GM13976 (cell line): ENCODE data around the gene ITIH4.

Experiments
- DNase-seq: peaks from one replicate; pipeline ENCODE4 v3.0.0; 2012; ENCODE audit warnings: low spot score
- in situ Hi-C: fragments of 300-500 bp; cut with MboI; formaldehyde crosslinking; loops from one replicate; pipeline ENCODE4 v1.12.0; 2022; ENCODE audit warnings: low sequenced_read_pairs, mixed read lengths, inconsistent platforms; ENCODE audit not compliant: unreplicated experiment
- TF ChIP-seq, protein P1 (sequence below): IDR thresholded peaks from 2 replicates; pipeline ENCODE4 v1.5.1; 2012; ENCODE audit warnings: borderline replicate concordance, mild to moderate bottlenecking; ENCODE audit not compliant: insufficient read depth; ENCODE audit errors: extremely low read depth, missing control alignments, control extremely low read depth

Gene ITIH4

DNA sequence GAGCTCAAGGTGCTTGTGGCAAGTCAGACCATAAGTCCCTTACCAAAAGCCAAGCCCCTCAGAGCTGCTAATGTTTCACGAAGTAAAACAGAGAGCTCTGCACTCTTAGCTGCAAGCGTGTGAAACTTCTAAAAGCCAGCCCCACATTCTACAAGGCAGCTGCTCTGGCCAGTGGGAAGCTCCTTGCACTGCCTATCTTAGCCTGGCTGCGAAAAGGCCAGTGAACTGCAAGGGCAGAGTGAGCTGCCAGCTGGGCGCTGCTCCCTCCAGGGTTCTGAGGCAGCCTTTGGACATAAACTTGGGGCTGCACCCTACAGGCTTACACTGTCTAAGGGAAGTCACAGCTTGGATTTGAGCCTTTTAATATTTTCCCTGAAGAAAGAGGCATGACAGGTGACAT is 6.5 kb upstream of the ITIH4 start:
- TF ChIP-seq, protein P1, sequence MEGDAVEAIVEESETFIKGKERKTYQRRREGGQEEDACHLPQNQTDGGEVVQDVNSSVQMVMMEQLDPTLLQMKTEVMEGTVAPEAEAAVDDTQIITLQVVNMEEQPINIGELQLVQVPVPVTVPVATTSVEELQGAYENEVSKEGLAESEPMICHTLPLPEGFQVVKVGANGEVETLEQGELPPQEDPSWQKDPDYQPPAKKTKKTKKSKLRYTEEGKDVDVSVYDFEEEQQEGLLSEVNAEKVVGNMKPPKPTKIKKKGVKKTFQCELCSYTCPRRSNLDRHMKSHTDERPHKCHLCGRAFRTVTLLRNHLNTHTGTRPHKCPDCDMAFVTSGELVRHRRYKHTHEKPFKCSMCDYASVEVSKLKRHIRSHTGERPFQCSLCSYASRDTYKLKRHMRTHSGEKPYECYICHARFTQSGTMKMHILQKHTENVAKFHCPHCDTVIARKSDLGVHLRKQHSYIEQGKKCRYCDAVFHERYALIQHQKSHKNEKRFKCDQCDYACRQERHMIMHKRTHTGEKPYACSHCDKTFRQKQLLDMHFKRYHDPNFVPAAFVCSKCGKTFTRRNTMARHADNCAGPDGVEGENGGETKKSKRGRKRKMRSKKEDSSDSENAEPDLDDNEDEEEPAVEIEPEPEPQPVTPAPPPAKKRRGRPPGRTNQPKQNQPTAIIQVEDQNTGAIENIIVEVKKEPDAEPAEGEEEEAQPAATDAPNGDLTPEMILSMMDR, result no peak
- no peak for DNase-seq
- in situ Hi-C loops, result no loop called here

DNA sequence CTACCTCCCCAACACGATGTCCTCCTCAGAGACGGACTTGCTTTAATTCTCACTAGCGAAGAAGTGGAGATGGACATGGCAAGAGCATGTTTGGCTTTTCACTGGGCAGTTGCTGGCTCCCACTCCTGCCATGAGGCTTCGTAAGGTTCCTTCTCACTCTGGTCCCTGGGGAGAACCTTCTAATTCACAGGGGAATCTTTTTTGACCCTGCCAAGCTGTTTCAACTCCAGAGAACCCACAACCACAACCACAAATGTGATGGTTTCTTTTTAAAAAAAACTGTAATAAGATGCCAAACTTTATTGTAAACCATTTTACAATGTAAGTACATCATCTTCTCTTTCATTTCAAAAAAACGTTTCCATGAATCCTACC is 6.0 kb upstream of the ITIH4 start:
- DNase-seq, result no peak
- in situ Hi-C loops, result no loop called here
- TF ChIP-seq, protein P1, result no peak

DNA sequence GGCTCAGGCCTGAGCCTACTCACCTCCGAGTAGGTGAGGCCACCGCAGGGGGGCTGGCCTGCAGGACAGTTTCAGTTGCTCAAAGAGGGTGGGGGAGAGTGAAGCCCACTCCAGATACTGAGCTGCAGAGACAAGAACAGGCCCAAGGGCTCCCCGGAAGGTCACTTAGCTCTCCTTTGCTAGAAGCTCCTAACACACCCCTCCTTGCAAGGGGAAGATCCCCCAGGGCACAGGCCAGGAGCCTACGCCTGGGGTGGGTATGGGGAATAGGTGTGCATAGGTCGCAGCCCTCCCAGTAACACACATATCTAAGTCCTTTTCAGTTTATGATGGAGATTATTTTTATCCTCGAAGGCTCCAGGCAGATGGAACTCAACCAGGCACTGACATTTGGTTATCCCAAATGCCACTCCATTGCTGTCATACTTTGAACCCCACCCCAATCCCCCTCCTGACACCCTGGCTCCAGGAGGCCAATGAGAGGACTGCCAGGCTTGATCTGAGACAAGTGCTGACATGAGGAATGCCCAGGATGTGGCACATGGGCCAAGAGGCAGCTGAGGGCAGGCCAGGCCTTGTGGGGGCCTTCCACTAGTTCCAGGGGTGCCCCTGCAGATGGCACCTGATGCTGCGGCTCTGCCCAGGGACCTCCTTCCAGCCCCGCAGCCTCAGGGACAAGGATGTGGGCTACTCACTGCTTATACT is 5.4 kb upstream of the ITIH4 start:
- DNase-seq, result no peak
- TF ChIP-seq, protein P1, result no peak
- in situ Hi-C loops, result no loop called here

DNA sequence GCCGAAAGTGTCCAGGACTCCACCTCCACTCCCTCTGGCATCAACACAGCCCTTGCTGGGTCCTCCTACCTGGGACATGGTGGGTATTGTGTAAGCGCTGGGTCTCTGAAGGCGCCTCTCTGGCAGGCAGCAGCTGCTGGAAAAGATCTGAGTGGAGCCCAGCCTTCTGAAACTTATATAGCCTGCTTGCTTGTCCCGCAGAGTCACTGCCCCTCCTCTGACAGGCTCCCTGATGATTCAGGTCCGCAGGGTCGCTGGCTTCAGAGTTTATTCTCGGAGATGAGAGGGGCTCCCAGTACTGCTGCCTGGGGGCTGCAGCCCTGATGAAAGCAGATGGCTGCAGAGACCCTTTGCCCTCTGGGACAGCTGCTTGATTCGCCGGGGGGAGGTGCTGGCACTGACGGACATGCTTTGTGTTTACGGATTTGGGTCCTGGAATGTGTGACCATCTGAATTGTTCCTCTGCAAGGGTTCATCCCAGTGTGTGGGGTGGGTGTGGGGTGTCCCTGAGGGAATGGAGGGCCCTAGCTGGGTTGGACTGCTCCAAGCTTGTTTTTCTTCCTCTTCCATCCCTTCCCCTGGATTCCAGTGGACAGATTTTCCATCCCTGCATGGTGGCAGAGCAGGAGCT is 4.5 kb upstream of the ITIH4 start, which contains the start of gene MUSTN1:
Gene MUSTN1, minus strand, starts transcription at position 149 of the 631 bp plus-strand sequence. Its CDS starts 71 bp downstream, at position 78.
- TF ChIP-seq, protein P1, result no peak
- no peak for DNase-seq
- in situ Hi-C loops, result no loop called here

DNA sequence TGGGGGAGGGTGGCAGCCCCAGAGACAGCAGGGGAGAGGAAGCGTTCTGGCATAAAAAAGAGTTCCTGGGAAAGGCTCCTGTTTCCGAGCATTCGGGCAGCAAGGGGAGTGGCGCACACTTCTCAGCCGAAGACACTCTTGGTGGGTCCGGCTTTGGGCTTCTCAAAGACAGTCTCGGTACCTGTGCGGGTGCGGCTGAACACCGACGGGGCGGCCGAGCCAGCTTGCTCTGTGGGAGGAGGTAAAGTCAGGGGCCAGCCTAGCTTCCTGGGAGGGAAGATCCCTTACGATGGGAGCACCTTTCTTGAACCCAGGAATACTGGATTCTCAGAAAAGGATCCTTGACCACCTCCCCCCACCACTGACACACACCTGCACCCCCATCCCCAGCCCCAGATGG is 2.7 kb upstream of the ITIH4 start:
- TF ChIP-seq, protein P1, result no peak
- no peak for DNase-seq
- in situ Hi-C loops, result no loop called here

DNA sequence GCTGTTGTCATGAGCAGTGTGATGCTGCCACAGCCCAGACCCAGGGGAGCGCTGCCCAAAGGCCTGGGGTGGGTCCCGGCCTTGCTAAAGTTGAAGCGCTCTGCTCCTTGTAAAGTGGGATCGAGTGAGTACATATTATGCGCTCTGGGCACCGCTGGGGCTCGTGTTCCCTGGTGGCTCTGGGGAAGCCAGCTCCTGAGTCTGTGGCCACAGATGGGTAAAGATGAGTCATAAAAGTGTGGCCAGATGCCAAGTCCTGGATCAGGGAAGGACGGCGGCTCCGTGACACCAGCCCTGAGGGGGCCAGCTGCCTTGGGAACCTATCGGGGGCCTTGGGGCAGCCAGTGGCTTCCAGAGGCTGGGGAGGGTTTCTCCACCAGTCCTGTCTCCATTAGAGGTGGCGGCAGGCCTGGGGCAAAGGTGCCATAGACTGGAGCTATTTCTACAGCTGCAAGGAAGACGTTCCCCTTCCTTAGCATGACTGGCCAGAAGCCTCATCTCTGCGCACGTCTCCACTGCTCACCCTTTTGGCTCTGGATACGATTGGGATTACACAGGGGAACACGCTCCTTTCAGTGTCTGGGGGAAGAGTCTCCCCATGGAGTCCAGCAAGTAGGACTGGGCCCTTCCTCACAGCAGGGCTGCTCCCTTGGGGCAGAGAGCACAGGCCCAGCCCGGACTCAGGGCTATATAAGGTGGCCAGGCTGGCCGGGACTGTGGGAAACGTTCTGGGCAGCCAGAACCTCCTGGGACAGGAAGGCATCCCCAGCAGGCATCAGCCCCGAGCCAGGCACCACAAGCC is 1.2 kb upstream of the ITIH4 start:
- no peak for DNase-seq
- in situ Hi-C loops, result no loop called here
- TF ChIP-seq, protein P1, result no peak
